Measurements from ENCODE around the gene SP140.

DNA sequence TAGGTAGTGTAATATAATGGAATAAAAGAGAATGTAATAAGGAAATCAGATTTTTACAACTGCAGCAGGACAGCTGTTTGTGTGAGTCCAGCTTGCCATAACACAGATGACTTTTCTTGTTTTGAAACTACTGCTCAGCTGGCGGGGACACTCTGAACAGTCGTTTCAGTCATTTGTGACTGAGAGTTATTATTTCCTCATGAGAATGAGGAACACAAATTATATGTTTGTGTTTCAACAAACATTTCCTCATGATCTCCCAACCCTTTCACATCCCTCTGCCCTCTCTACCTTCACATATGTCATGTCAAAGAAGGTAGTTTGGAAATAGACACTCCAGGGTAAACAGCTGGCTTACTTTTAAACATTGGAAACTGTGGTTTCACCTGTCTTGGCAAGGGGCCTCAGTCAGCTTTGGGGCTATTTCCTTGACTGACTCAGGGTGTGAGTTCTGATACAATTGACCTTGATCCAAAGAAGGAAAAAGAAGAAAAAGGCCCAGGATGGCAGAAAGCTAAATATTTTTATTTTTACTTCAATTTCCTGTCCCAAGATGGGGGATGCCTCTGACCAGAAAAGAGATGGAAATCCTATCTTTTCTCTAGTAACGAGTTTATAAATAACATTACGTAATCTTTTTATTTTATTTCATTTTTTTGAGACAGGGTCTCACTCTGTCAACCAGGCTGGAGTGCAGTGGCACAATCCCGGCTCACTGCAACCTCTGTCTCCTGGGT lies 102.0 kb downstream of the SP140 start:
- TF ChIP-seq, protein P1, sequence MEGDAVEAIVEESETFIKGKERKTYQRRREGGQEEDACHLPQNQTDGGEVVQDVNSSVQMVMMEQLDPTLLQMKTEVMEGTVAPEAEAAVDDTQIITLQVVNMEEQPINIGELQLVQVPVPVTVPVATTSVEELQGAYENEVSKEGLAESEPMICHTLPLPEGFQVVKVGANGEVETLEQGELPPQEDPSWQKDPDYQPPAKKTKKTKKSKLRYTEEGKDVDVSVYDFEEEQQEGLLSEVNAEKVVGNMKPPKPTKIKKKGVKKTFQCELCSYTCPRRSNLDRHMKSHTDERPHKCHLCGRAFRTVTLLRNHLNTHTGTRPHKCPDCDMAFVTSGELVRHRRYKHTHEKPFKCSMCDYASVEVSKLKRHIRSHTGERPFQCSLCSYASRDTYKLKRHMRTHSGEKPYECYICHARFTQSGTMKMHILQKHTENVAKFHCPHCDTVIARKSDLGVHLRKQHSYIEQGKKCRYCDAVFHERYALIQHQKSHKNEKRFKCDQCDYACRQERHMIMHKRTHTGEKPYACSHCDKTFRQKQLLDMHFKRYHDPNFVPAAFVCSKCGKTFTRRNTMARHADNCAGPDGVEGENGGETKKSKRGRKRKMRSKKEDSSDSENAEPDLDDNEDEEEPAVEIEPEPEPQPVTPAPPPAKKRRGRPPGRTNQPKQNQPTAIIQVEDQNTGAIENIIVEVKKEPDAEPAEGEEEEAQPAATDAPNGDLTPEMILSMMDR (conservative IDR thresholded peaks at IDR 0.05; ENCODE audit: low read depth, low read length) = no peak
- no peak for TF ChIP-seq EZH2 (IDR thresholded peaks at IDR 0.05; ENCODE audit: borderline replicate concordance, low read depth, low read length, poor library complexity, severe bottlenecking)
